H1 (cell line): ENCODE data around the gene NFIX. TPM values are rescaled to one million over a fixed set of nuclear protein-coding genes. Genes with fewer than 3 reads are reported as not detected.

Source experiments
- CTCF ChIA-PET: fragments of 300-600 bp; sonication (Branson Sonifier 250); formaldehyde crosslinking; loops from one replicate; lab custom pipeline; 2021; ENCODE audit not compliant: partially characterized antibody; lab: Charles Lee
- POLR2A ChIA-PET: fragments of 300-600 bp; sonication (Branson Sonifier 250); formaldehyde crosslinking; loops from one replicate; lab custom pipeline; 2021; ENCODE audit warnings: inconsistent platforms; ENCODE audit not compliant: partially characterized antibody; lab: Charles Lee
- DNase-seq, 2 experiments: peaks; one replicate each; pipeline versions ENCODE4 v3.0.0 to v3.0.0-alpha.2; 2010 to 2022; ENCODE audit warnings: low spot score in 2 of 2, low read depth in 1 of 2, mixed read lengths in 1 of 2
- FAIRE-seq: peaks from 2 replicates; lab custom pipeline; 2011; peaks lifted over from hg19 to GRCh38; lab: Jason Lieb, UNC
- H2AFZ ChIP-seq: 2 replicates; pipeline ENCODE4 v1.8.1; 2012; ENCODE audit warnings: low read length, inconsistent platforms
- H2AK5ac ChIP-seq: 2 replicates; pipeline ENCODE4 v1.6.1; 2013; ENCODE audit warnings: low read depth, low read length
- H2BK120ac ChIP-seq: replicated peaks from 2 replicates; pipeline ENCODE3; 2013; ENCODE audit warnings: low read depth, low read length, inconsistent platforms
- H2BK12ac ChIP-seq: 2 replicates; pipeline ENCODE4 v1.6.1; 2013; ENCODE audit warnings: low read depth, low read length
- H2BK15ac ChIP-seq: 2 replicates; pipeline ENCODE4 v1.6.1; 2013; ENCODE audit warnings: low read length
- H2BK20ac ChIP-seq: 2 replicates; pipeline ENCODE4 v1.6.1; 2013; ENCODE audit warnings: low read length
- H2BK5ac ChIP-seq: 2 replicates; pipeline ENCODE4 v1.6.1; 2013; ENCODE audit warnings: low read depth, low read length
- H3K14ac ChIP-seq: 2 replicates; pipeline ENCODE4 v1.6.1; 2013; ENCODE audit warnings: inconsistent platforms; ENCODE audit not compliant: insufficient read length
- H3K18ac ChIP-seq: 2 replicates; pipeline ENCODE4 v1.6.1; 2013; ENCODE audit warnings: low read length; ENCODE audit errors: extremely low read depth
- H3K23ac ChIP-seq: 2 replicates; pipeline ENCODE4 v1.6.1; 2013; ENCODE audit warnings: inconsistent platforms; ENCODE audit not compliant: insufficient read length
- H3K23me2 ChIP-seq: 2 replicates; pipeline ENCODE4 v1.6.1; 2013; ENCODE audit warnings: low read depth, low read length
- H3K27ac ChIP-seq: 2 replicates; pipeline ENCODE4 v1.6.1; 2011; ENCODE audit warnings: low read depth, low read length, inconsistent platforms
- H3K27me3 ChIP-seq, 4 experiments: replicated peaks in 1 of 4; 1 replicate in 1 of 4; 2 replicates in 3 of 4; pipeline versions ENCODE4 v1.6.1 to v1.8.1; 2011 to 2013; ENCODE audit warnings: low read length in 3 of 4, mild to moderate bottlenecking in 3 of 4, inconsistent platforms in 2 of 4, mixed read lengths in 2 of 4, moderate library complexity in 1 of 4; ENCODE audit not compliant: control insufficient read depth in 3 of 4, insufficient read depth in 3 of 4; ENCODE audit errors: extremely low read depth in 1 of 4
- H3K36me3 ChIP-seq, 4 experiments: 2 replicates each; pipeline versions ENCODE4 v1.6.1 to v1.8.1; 2011 to 2013; ENCODE audit warnings: mild to moderate bottlenecking in 4 of 4, low read length in 3 of 4, moderate library complexity in 2 of 4, control low read depth in 1 of 4, inconsistent platforms in 1 of 4; ENCODE audit not compliant: insufficient read depth in 4 of 4, control insufficient read depth in 2 of 4
- H3K4ac ChIP-seq: replicated peaks from 2 replicates; pipeline ENCODE3; 2013; ENCODE audit warnings: low read length, low read depth, mixed read lengths, inconsistent platforms; ENCODE audit not compliant: insufficient read length
- H3K4me1 ChIP-seq, 4 experiments: replicated peaks in 1 of 4; 1 replicate in 1 of 4; 2 replicates in 3 of 4; pipeline versions ENCODE4 v1.6.1 to v1.8.1; 2011 to 2013; ENCODE audit warnings: low read length in 3 of 4, inconsistent platforms in 2 of 4, mixed read lengths in 1 of 4; ENCODE audit not compliant: insufficient read depth in 4 of 4, control insufficient read depth in 3 of 4
- H3K4me2 ChIP-seq, 2 experiments: 2 replicates each; pipeline versions ENCODE4 v1.6.1 to v1.8.1; 2011 to 2013; ENCODE audit warnings: low read depth in 2 of 2, low read length in 2 of 2, control low read depth in 1 of 2, inconsistent platforms in 1 of 2, mild to moderate bottlenecking in 1 of 2; ENCODE audit not compliant: insufficient read depth in 1 of 2
- H3K4me3 ChIP-seq, 4 experiments: fragments of 200-600, 300-600 bp in 1 of 4; sonication (generic), shearing (Covaris generic), sonication (Bioruptor Twin) in 1 of 4; 2 replicates each; pipeline versions ENCODE4 v1.5.1 to v1.8.1; 2011 to 2016; ENCODE audit warnings: low read length in 4 of 4, low read depth in 3 of 4, control low read depth in 2 of 4, inconsistent platforms in 2 of 4, mild to moderate bottlenecking in 2 of 4, mixed read lengths in 1 of 4, moderate library complexity in 1 of 4; ENCODE audit not compliant: insufficient read depth in 2 of 4; ENCODE audit errors: extremely low read depth in 1 of 4
- H3K56ac ChIP-seq: replicated peaks from 2 replicates; pipeline ENCODE3; 2013; ENCODE audit warnings: low read depth, mild to moderate bottlenecking, mixed read lengths, low read length, inconsistent platforms; ENCODE audit not compliant: insufficient read length
- H3K79me1 ChIP-seq: 2 replicates; pipeline ENCODE4 v1.6.1; 2013; ENCODE audit warnings: low read depth, low read length, control low read depth
- H3K79me2 ChIP-seq, 2 experiments: 2 replicates each; pipeline versions ENCODE4 v1.6.1 to v1.8.1; 2012 to 2013; ENCODE audit warnings: low read length in 2 of 2, mild to moderate bottlenecking in 2 of 2, inconsistent platforms in 1 of 2; ENCODE audit not compliant: insufficient read depth in 2 of 2, control insufficient read depth in 1 of 2
- H3K9ac ChIP-seq, 4 experiments: replicated peaks in 1 of 4; 1 replicate in 1 of 4; 2 replicates in 3 of 4; pipeline versions ENCODE4 v1.6.1 to v1.8.1; 2011 to 2013; ENCODE audit warnings: low read depth in 3 of 4, low read length in 3 of 4, control low read depth in 2 of 4, mild to moderate bottlenecking in 2 of 4, moderate library complexity in 2 of 4, inconsistent platforms in 1 of 4; ENCODE audit errors: extremely low read depth in 1 of 4
- H3K9me3 ChIP-seq, 2 experiments: 2 replicates each; pipeline versions ENCODE4 v1.6.1 to v1.8.1; 2012 to 2013; ENCODE audit warnings: mild to moderate bottlenecking in 2 of 2, moderate library complexity in 2 of 2, control low read depth in 1 of 2, inconsistent platforms in 1 of 2, low read depth in 1 of 2, low read length in 1 of 2, mixed read lengths in 1 of 2; ENCODE audit not compliant: insufficient read depth in 2 of 2
- H4K20me1 ChIP-seq, 2 experiments: replicated peaks in 1 of 2; 2 replicates each; pipeline versions ENCODE3 to v1.8.1; 2011 to 2013; ENCODE audit warnings: inconsistent platforms in 2 of 2, low read length in 2 of 2, mild to moderate bottlenecking in 1 of 2; ENCODE audit not compliant: insufficient read depth in 2 of 2, control insufficient read depth in 1 of 2
- H4K5ac ChIP-seq: 2 replicates; pipeline ENCODE4 v1.6.1; 2013; ENCODE audit warnings: low read length, low read depth, mixed read lengths, inconsistent platforms; ENCODE audit not compliant: insufficient read length
- H4K8ac ChIP-seq: 2 replicates; pipeline ENCODE4 v1.8.0; 2013; ENCODE audit warnings: mild to moderate bottlenecking, moderate library complexity, low read length, inconsistent platforms; ENCODE audit not compliant: insufficient read depth; ENCODE audit errors: extremely low read depth
- H4K91ac ChIP-seq: replicated peaks from 2 replicates; pipeline ENCODE3; 2013; ENCODE audit warnings: low read length, mixed read lengths, inconsistent platforms; ENCODE audit not compliant: insufficient read length
- ATF3 ChIP-seq: IDR thresholded peaks from 2 replicates; pipeline ENCODE4 v1.6.1; 2011; ENCODE audit warnings: low read depth, mild to moderate bottlenecking, low read length; ENCODE audit not compliant: insufficient read depth
- CTCF ChIP-seq, 3 experiments: IDR thresholded peaks; 1 replicate in 2 of 3; 2 replicates in 1 of 3; pipeline versions ENCODE4 v1.5.1 to v1.6.1; 2011; ENCODE audit warnings: low read length in 3 of 3, mild to moderate bottlenecking in 3 of 3, inconsistent platforms in 2 of 3, low read depth in 1 of 3, moderate library complexity in 1 of 3; ENCODE audit not compliant: insufficient read depth in 1 of 3; ENCODE audit errors: control extremely low read depth in 1 of 3
- GABPA ChIP-seq: IDR thresholded peaks from 2 replicates; pipeline ENCODE4 v1.6.1; 2011; ENCODE audit warnings: mild to moderate bottlenecking, low read length, moderate library complexity, borderline replicate concordance; ENCODE audit not compliant: insufficient read depth
- JUN ChIP-seq: IDR thresholded peaks from 2 replicates; pipeline ENCODE4 v1.6.1; 2011; ENCODE audit warnings: low read depth, mild to moderate bottlenecking, improper control_type of control experiment, low read length
- SIN3A ChIP-seq, 2 experiments: IDR thresholded peaks in 1 of 2; conservative IDR thresholded peaks in 1 of 2; 2 replicates each; pipeline ENCODE4 v1.6.1; 2011 to 2012; ENCODE audit warnings: low read length in 2 of 2, improper control_type of control experiment in 1 of 2, low read depth in 1 of 2, mild to moderate bottlenecking in 1 of 2
- SRF ChIP-seq: IDR thresholded peaks from 2 replicates; pipeline ENCODE4 v1.6.1; 2011; ENCODE audit warnings: mild to moderate bottlenecking, low read depth, low read length, moderate library complexity
- WGBS, 2 experiments: shearing (Covaris generic) in 1 of 2; methylation state at CpG; one replicate each; pipeline versions ENCODE4 v1.1.6 to v1.1.7; 2013 to 2015; ENCODE audit warnings: low lambda C conversion rate in 2 of 2, mixed read lengths in 2 of 2, inconsistent platforms in 1 of 2, low coverage in 1 of 2, missing lambda C conversion rate in 1 of 2; ENCODE audit not compliant: insufficient replicate concordance in 2 of 2, insufficient coverage in 1 of 2, insufficient read length in 1 of 2; ENCODE audit errors: extremely low coverage in 1 of 2, missing lambda C conversion rate in 1 of 2; 5-methylcytosine and 5-hydroxymethylcytosine counted together
- polyA plus RNA-seq, 7 experiments: library from polyadenylated mRNA; depleted of rRNA in 3 of 7; stranded (reverse) in 5 of 7; unstranded in 2 of 7; fragments of >200 nt in 5 of 7; fragments of 200-250 nt in 2 of 7; gene quantifications; 1 replicate in 5 of 7; 2 replicates in 1 of 7; 4 replicates in 1 of 7; pipeline versions ENCODE4 v1.2.1 to v1.2.3, GENCODE V29; 2011 to 2013; ENCODE audit warnings: missing spikeins in 2 of 7, mixed read lengths in 2 of 7
- total RNA-seq: library from RNA; stranded (reverse); fragmentation: NEBNext Ultra II Directional; extraction: Animal tissue kit (Norgen Biotek cat#: 25700); gene quantifications from 2 replicates; pipeline ENCODE4 v1.2.1, GENCODE V29; 2021

Gene NFIX
- total and polyA plus RNA-seq, 2 of the 8 experiments (the other 6 are each of a cell fraction or from before 2014, with no cell fraction given): 0.03 to 0.20 TPM

- Histone ChIP-seq H3K4me1 (peaks cover 3 to 11% (median 8%) of the 10 kb centered on the region in 4 experiments), H3K4ac (no peak overlapping the region), H3K9ac (no peak overlapping the region), H4K8ac (no peak overlapping the region), H3K36me3 (no peaks in the 10 kb centered on the region), H3K14ac (no peak overlapping the region), H3K79me1 (no peaks in the 10 kb centered on the region), H3K4me3 (no peak overlapping the region), H4K5ac (no peak overlapping the region), H2BK5ac (no peak overlapping the region), H2BK120ac (no peak overlapping the region), H3K23ac (no peak overlapping the region), H3K79me2 (no peaks in the 10 kb centered on the region), H3K4me2 (no peak overlapping the region), H2AFZ (no peak overlapping the region)
- FAIRE-seq (no peak), DNase-seq (no peak)
- TF ChIP-seq ATF3: no peak
- no peak for TF ChIP-seq SIN3A (conservative IDR thresholded peaks at IDR 0.05 in 1 of 2, IDR thresholded peaks at IDR 0.05 in 1 of 2; ENCODE audit: low read depth in 1 of 2, low read length in 2 of 2)
- no peak for TF ChIP-seq SRF
- no peak for TF ChIP-seq JUN
- TF ChIP-seq CTCF (IDR thresholded peaks at IDR 0.05; ENCODE audit: control extremely low read depth in 1 of 3, insufficient read depth in 1 of 3, low read depth in 1 of 3, low read length in 3 of 3): no peak
- TF ChIP-seq GABPA: no peak
- TF ChIP-seq, all 59 proteins: peak for 0
- H3K9me3 ChIP-seq: no peaks in the 10 kb centered on the region
- no peak overlapping the region for H3K56ac ChIP-seq
- peaks cover 30 to 94% (median 77%) of the 10 kb centered on the region in 4 experiments for H3K27me3 ChIP-seq
- H4K20me1 ChIP-seq: peaks cover 0 to 8% of the 10 kb centered on the region in 2 experiments
- POLR2A ChIA-PET: interaction anchor here (0.9 to 1.5 kb wide), 3 partner anchors 13 to 51 kb away, joined by 3 to 4 read pairs (median 3); no protein-coding TSS in a partner anchor
- H2BK20ac ChIP-seq: no peak overlapping the region
- CTCF ChIA-PET: interaction anchor here (0.7 to 12.9 kb wide), 16 partner anchors 9 to 244 kb away, joined by 3 to 175 read pairs (median 5); no protein-coding TSS in a partner anchor
- H3K18ac ChIP-seq: no peak overlapping the region
- peaks cover 2% of the 10 kb centered on the region; the same call in 1 of the 2 replicates for H3K23me2 ChIP-seq
- no peak overlapping the region for H2BK15ac ChIP-seq
- 82% methylated on average over 4 of the region's 4 CpGs; no CpG with 5 or more reads in 1 of the 2 experiments for WGBS, 2 experiments
- H3K27ac ChIP-seq: no peak overlapping the region
- no peak overlapping the region for H4K91ac ChIP-seq
- H2BK12ac ChIP-seq: no peak overlapping the region
- H2AK5ac ChIP-seq: no peak overlapping the region
Observed at GRCh38 chr19:13005253-13005652, 10.0 kb downstream of the NFIX start.
